ENCODE data around the gene ERGIC1.

DNA sequence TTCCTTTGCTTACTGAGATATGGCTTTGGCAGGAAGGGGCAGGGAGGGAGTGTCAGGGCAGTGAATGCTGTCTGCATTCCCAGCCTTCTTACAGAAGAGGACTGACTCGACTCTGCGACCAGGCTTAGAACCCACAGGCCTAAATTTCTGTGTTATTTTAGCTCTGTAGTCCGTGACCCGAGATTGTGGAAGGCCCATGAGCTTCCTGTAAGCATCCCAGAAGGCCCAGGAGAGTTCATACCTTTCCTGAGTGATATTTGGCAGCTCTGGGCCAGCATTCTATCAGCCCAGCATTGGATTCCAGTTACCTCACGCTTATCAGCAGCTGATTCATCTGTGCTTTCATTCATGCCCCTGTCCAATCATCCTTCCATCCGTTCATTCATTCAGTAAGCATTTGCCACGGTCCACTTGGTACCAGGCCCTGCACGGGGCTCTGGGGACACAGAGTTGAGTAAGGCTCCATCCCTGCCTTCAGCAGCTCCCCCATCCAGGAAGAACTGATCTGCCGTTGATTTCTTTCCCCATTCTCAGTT is 97.0 kb downstream of the ERGIC1 start:
- TF ChIP-seq, protein P1, sequence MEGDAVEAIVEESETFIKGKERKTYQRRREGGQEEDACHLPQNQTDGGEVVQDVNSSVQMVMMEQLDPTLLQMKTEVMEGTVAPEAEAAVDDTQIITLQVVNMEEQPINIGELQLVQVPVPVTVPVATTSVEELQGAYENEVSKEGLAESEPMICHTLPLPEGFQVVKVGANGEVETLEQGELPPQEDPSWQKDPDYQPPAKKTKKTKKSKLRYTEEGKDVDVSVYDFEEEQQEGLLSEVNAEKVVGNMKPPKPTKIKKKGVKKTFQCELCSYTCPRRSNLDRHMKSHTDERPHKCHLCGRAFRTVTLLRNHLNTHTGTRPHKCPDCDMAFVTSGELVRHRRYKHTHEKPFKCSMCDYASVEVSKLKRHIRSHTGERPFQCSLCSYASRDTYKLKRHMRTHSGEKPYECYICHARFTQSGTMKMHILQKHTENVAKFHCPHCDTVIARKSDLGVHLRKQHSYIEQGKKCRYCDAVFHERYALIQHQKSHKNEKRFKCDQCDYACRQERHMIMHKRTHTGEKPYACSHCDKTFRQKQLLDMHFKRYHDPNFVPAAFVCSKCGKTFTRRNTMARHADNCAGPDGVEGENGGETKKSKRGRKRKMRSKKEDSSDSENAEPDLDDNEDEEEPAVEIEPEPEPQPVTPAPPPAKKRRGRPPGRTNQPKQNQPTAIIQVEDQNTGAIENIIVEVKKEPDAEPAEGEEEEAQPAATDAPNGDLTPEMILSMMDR (IDR thresholded peaks at IDR 0.05): no peak
- TF ChIP-seq POLR2A (IDR thresholded peaks at IDR 0.05) (no peak), POLR2AphosphoS5 (IDR thresholded peaks at IDR 0.05) (no peak)

Measured in prostate gland (tissue), 2 donors.